Measurements from ENCODE around the gene ST6GALNAC2.
A peak's percentile ranks its signal among the peaks of the same experiment; 100 is the strongest.

The ST6GALNAC2 gene

GRCh38 chr17:76550712-76551615 is 34.7 kb downstream of the ST6GALNAC2 start:
- peak; percentile 29 for DNase-seq

- DNase-seq = no peak
Observed at GRCh38 chr17:76549539-76549938, 36.1 kb downstream of the ST6GALNAC2 start.

GRCh38 chr17:76549215-76549518 is 36.5 kb downstream of the ST6GALNAC2 start:
- no peak for DNase-seq

GRCh38 chr17:76548378-76549214 is 37.1 kb downstream of the ST6GALNAC2 start:
- DNase-seq = no peak

DNA sequence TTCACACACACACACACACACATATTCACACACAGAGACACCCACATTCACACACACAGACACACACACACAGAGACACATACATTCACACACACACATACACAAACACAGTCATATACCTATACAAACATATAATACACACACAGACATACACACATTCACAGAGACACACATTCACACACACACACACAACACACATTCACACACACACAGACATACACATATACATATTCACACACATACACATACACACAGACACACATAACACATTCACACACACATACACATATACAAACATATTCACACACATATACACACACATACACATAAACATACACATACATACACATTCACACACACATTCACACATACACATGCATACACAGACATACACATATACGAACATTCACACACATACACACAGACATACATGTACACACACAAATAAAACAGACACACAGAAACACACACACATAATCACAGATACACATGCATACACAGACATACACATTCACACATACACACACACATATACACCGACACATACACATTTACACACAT is 37.9 kb downstream of the ST6GALNAC2 start:
- DNase-seq = no peak

GRCh38 chr17:76547183-76547641 is 38.4 kb downstream of the ST6GALNAC2 start:
- DNase-seq = peak; percentile 36

DNA sequence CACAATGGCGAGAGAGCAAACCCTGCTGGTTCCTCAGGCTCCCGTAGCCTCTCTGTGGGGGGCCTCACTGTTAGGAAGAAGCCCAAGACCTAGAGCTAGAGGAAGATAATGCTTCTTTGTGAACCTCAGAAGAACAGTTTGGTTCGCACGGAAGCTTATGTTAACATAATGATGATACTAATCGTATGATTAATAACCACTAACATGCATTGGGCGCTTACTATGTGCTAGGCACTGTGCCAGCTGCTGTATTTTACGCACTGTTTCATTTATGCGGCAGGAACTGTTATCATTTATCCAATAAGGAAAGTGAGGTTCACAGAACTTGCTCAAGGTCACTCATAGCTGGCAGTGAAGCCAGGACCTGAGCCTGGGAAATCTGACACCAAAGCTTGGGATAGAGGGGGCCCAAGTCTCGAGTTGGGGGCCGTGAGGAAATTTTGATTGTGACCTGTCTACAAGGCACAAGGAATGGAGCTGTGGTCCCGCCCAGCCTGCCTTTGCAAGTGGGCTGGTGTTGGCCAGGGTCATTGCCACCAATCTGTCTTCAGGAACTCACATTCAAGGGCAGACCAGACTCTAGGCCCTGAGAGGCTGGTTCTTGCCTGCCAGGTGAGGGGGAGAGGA is 39.0 kb downstream of the ST6GALNAC2 start:
- no peak for DNase-seq

DNA sequence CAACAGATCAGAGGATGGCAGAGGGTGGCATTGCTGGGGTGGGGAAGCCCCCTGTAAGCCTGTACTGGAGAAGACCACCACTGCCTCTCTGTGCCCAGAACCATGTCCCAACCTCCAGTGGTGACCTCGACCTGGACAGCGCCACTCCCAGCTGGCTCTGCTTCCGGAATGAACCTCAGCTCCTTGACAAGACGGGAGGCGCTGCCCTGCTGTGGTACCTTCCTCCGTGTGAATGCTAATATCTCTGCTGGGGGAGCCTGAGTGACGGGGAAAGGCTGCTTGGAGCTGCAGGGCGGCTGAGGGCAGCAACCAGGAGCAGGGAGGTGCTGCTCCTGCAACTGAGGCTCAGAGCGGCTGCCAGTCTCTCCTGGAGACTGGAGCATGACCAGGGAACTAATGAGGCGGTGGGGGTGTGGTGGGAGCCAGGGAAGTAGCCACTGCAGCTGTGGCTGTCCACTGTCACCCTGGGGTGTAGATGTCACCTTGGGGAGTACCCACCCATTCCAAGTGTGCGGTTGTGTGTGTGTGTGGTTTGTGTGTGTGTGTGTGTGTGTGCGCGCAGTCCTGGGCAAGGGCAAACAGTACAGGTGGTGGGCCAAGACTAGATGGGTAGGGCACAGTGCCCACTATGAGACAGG is 39.6 kb downstream of the ST6GALNAC2 start:
- no peak for DNase-seq

- DNase-seq = no peak
Observed at GRCh38 chr17:76544546-76545365, 40.9 kb downstream of the ST6GALNAC2 start.

- DNase-seq = no peak
Observed at GRCh38 chr17:76543826-76544545, 41.7 kb downstream of the ST6GALNAC2 start.

- no peak for DNase-seq
Observed at GRCh38 chr17:76543482-76543825, 42.2 kb downstream of the ST6GALNAC2 start.

GRCh38 chr17:76542984-76543383 is 42.7 kb downstream of the ST6GALNAC2 start:
- DNase-seq = no peak

DNA sequence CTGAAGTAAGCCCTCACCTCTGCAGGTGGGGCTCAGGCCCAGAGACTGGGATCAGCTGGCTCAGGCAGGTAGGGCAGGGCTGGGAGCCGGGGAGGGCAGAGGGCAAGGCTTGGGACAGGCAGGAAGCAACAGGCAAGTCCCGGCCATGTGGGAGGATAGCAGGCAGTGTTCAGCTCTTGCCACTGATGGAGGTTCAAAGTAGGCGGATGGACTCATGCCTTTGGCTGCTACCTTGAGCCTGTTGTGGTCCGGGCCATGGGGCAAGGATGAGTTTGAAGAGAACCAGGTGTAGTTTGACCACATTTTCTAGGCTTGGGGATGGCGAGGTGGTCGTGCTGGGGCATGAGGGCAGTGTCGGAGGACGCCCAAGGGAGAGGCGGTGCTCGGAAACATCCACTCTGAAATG is 43.1 kb downstream of the ST6GALNAC2 start:
- DNase-seq = no peak

DNA sequence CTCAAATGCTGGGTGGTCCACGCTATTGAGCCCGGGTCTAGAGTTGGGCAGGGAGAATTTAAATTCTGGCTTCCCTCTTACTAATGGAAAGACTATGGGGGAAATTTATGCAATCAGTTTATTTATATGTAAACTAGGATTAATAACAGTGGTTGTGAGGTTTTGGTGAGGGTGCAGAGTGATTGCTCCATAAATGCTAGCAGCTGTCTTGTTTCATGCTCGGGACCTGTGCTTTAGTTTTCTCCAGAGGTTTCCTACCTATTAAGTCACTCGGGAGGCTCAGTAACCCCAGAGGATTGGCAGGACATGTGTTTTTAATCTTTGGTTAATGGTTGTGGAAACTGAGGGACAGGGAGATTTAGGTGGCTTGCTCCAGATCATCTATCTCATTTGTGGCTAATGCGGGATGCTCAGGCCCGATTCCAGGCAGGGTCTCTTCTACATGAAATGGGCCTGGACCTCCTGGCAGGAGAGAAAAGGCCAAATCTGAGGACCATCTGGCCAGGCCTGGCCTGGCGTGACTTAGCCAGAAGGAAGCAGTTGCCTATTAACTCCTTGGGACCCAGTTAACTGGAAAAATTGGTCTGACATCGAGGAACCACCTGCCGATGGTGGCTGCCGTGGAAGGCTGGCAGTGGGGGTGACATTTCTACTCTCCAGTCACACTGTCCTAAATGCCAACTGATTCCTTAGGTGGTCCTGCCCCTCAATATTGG is 43.8 kb downstream of the ST6GALNAC2 start:
- no peak for DNase-seq

DNA sequence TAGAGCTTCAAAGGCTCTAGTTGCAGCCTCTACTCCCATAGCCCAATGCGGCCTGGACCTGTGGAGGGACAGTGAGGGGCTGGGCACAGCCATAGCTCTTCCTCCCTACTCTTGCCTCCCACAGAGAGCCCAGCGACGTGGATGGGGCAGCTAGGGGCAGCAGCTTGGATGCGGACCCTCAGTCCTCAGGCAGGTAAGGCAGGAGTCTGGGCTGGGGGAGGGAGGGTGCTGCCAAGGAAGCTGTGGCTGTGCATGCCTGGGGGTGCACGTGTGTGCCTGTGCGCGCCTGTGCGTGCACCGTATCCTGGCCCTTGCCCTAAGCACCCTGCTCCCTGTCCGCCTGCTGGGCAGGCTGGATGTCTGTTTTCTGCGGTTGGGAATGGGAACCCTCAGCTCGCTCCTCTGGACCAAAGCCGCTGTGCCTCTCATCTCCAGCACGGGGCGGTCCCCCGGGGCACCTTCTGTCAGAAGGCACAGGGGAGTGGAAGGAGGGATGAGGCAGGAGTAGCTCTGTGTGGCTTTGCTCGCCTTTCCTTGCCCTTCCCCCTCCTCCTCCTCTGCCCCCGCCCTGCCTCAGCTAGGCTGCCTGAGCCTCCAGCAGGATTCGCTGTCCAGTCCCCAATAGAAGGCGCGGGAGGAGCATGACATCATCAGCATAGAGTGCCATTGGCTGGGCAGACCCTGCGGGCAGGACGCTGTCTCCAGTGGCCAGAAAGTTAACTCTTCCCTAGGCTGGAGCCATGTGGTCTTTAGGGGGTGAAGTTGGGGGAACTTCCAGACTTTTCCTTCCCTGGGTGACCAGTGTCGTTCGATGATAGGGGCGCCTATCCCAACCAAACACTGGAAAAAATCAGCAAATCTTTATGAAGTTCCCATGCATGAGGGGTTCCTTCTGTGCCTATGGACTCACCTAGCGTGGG is 45.0 kb downstream of the ST6GALNAC2 start:
- DNase-seq = peak; percentile 98

DNA sequence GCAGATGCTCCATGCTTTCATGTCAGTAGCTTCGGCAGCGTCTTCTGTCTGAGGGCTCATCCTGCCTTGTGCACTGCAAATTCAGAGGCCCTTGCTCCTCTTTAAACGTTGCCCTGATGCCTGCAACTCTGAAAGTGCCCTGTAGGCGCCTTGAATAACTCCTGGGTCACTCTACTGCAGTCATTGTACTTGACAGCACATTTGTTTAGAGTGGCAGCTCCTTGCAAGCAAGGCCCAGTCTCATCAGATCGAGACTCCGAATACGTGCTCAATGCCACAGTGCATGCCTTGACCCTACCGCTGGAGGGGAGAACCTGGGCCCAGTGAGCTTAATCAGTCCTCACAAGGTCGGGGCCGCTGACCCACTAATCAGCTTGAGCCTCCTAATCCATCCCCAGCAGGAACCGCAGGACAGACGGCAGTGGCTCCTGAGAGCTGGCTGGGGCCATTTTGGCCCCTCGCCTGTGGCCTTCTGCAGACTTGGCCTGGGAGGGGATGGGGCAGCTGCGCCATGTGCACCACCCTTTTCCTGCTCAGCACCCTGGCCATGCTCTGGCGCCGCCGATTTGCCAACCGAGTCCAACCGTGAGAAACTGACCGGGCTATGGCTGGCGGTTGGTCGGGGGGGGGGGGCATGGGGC is 45.9 kb downstream of the ST6GALNAC2 start, which contains the start of gene PRCD:
Gene PRCD (plus strand): TSS at position 414 of the 641 bp plus-strand sequence. CDS start 98 bp downstream, at position 512.
- DNase-seq = no peak

GRCh38 chr17:76538941-76539570 is 46.6 kb downstream of the ST6GALNAC2 start:
- no peak for DNase-seq
